Erythroblast (primary cell): Measurements from ENCODE around the gene SLC35A3.

Source experiments
- GATA1 ChIP-seq: IDR thresholded peaks from 2 replicates; pipeline ENCODE4 v1.6.1; 2011; ENCODE audit warnings: low read depth, mild to moderate bottlenecking, control low read depth, low read length, moderate library complexity
- POLR2A ChIP-seq: IDR thresholded peaks from 2 replicates; pipeline ENCODE4 v1.6.1; 2011; ENCODE audit warnings: mild to moderate bottlenecking, low read length

DNA sequence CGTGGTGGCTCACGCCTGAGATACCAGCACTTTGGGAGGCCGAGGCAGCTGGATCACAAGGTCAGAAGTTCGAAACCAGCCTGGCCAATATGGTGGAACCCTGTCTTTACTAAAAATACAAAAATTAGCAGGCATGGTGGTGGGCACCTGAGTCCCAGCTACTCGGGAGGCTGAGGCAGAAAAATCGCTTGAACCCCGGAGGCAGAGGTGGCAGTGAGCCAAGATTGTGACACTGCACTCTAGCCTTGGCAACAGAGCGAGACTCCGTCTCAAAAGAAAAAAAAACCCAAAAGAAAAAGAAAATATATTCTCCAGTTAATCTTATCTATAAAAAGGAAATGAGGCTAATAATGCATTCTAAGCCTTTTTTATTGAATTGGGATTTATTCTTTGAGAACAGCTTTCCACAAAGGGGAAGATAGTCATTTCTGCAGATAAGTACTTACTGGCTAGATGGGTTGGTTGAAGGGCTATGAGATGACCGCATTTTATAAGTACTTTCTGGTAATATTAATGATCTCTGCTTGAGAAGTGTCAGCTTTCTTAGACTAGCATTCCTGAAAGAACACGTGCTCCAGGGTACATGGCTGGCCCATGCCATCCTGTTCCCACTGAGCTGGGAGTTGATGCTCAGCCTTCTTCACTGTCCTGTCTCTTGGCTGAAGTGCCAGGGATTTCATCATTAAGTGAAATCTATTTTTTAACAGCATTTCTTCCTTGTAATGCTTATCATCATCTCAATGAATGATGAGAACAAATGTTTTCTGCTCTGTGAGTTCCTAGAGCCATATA is 105.0 kb downstream of the SLC35A3 start:
- TF ChIP-seq POLR2A (no peak), GATA1 (no peak)
